Astrocyte (in vitro differentiated cells and primary cell): Measurements from ENCODE around the gene ADAM19. TPM values are rescaled to one million over a fixed set of nuclear protein-coding genes. Genes with fewer than 3 reads are reported as not detected.

Source experiments
- DNase-seq: peaks from one replicate; pipeline ENCODE4 v3.0.0-alpha.2; 2010; ENCODE audit warnings: low read depth
- FAIRE-seq: peaks from 2 replicates; lab custom pipeline; 2011; peaks lifted over from hg19 to GRCh38; lab: Jason Lieb, UNC
- H2AFZ ChIP-seq: 2 replicates; pipeline ENCODE4 v1.6.0; 2012; ENCODE audit warnings: low read depth, low read length, inconsistent platforms
- H3K27ac ChIP-seq: 2 replicates; pipeline ENCODE4 v1.5.1; 2011; ENCODE audit warnings: low read depth, low read length, inconsistent platforms
- H3K27me3 ChIP-seq: 2 replicates; pipeline ENCODE4 v1.6.0; 2011; ENCODE audit warnings: low read length, inconsistent platforms; ENCODE audit not compliant: insufficient read depth
- H3K36me3 ChIP-seq: 2 replicates; pipeline ENCODE4 v1.5.1; 2011; ENCODE audit warnings: low read length, inconsistent platforms; ENCODE audit not compliant: insufficient read depth
- H3K4me1 ChIP-seq: 2 replicates; pipeline ENCODE4 v1.5.1; 2011; ENCODE audit warnings: low read length, inconsistent platforms; ENCODE audit not compliant: insufficient read depth
- H3K4me2 ChIP-seq: 2 replicates; pipeline ENCODE4 v1.6.0; 2012; ENCODE audit warnings: low read length, inconsistent platforms
- H3K4me3 ChIP-seq: 2 replicates; pipeline ENCODE4 v1.5.1; 2011; ENCODE audit warnings: low read depth, mild to moderate bottlenecking, low read length, inconsistent platforms; ENCODE audit not compliant: insufficient read depth
- H3K79me2 ChIP-seq: 2 replicates; pipeline ENCODE4 v1.6.0; 2012; ENCODE audit warnings: mild to moderate bottlenecking, low read length, inconsistent platforms; ENCODE audit not compliant: insufficient read depth
- H3K9ac ChIP-seq: 2 replicates; pipeline ENCODE4 v1.6.0; 2012; ENCODE audit warnings: mild to moderate bottlenecking, low read length, inconsistent platforms
- H3K9me3 ChIP-seq: 2 replicates; pipeline ENCODE4 v1.5.1; 2012; ENCODE audit warnings: low read depth, mild to moderate bottlenecking, low read length, inconsistent platforms; ENCODE audit not compliant: insufficient read depth
- H4K20me1 ChIP-seq: 2 replicates; pipeline ENCODE4 v1.6.0; 2012; ENCODE audit warnings: low read length, inconsistent platforms; ENCODE audit not compliant: insufficient read depth
- H3K27ac Mint-ChIP-seq: one replicate; pipeline ENCODE4 v1.8.0; 2021; ENCODE audit warnings: mild to moderate bottlenecking, mixed read lengths; ENCODE audit not compliant: unreplicated experiment
- H3K27me3 Mint-ChIP-seq: one replicate; pipeline ENCODE4 v1.8.0; 2021; ENCODE audit warnings: low read depth, mixed read lengths; ENCODE audit not compliant: unreplicated experiment
- H3K36me3 Mint-ChIP-seq: one replicate; pipeline ENCODE4 v1.8.0; 2021; ENCODE audit warnings: low read depth, mixed read lengths; ENCODE audit not compliant: unreplicated experiment
- H3K4me1 Mint-ChIP-seq: one replicate; pipeline ENCODE4 v1.8.0; 2021; ENCODE audit warnings: low read depth, mixed read lengths; ENCODE audit not compliant: unreplicated experiment
- H3K4me3 Mint-ChIP-seq: one replicate; pipeline ENCODE4 v1.8.0; 2021; ENCODE audit warnings: mild to moderate bottlenecking, moderate library complexity, mixed read lengths; ENCODE audit not compliant: unreplicated experiment
- H3K9me3 Mint-ChIP-seq: one replicate; pipeline ENCODE4 v1.8.0; 2021; ENCODE audit warnings: mild to moderate bottlenecking, mixed read lengths; ENCODE audit not compliant: unreplicated experiment
- EZH2 ChIP-seq: IDR thresholded peaks from 2 replicates; pipeline ENCODE4 v1.6.1; 2012; ENCODE audit warnings: mild to moderate bottlenecking, low read length, inconsistent platforms; ENCODE audit not compliant: insufficient read depth
- total RNA-seq: library from RNA; stranded (reverse); gene quantifications from 2 replicates; pipeline ENCODE4 v1.2.1, GENCODE V29; 2021
- TF ChIP-seq, protein P1 (sequence below): IDR thresholded peaks from 2 replicates; pipeline ENCODE4 v1.5.1; 2011; ENCODE audit warnings: low read depth, mild to moderate bottlenecking, inconsistent platforms, low read length, moderate library complexity; ENCODE audit not compliant: insufficient read depth

ADAM19 gene
- total RNA-seq, 1 donor from 2014 or later, result 316 TPM

GRCh38 chr5:157455057-157455456 lies 120.5 kb downstream of the ADAM19 start:
- no peak for DNase-seq
- Mint-ChIP-seq H3K27me3 (peaks cover 7% of the 10 kb centered on the region), H3K4me1 (no peaks in the 10 kb centered on the region), H3K27ac (no peak overlapping the region), H3K4me3 (no peak overlapping the region), H3K9me3 (no peaks in the 10 kb centered on the region), H3K36me3 (peaks cover 2% of the 10 kb centered on the region)
- H4K20me1 ChIP-seq, result no peaks in the 10 kb centered on the region
- no peak overlapping the region for H3K27ac ChIP-seq
- no peak for TF ChIP-seq EZH2
- TF ChIP-seq, protein P1, sequence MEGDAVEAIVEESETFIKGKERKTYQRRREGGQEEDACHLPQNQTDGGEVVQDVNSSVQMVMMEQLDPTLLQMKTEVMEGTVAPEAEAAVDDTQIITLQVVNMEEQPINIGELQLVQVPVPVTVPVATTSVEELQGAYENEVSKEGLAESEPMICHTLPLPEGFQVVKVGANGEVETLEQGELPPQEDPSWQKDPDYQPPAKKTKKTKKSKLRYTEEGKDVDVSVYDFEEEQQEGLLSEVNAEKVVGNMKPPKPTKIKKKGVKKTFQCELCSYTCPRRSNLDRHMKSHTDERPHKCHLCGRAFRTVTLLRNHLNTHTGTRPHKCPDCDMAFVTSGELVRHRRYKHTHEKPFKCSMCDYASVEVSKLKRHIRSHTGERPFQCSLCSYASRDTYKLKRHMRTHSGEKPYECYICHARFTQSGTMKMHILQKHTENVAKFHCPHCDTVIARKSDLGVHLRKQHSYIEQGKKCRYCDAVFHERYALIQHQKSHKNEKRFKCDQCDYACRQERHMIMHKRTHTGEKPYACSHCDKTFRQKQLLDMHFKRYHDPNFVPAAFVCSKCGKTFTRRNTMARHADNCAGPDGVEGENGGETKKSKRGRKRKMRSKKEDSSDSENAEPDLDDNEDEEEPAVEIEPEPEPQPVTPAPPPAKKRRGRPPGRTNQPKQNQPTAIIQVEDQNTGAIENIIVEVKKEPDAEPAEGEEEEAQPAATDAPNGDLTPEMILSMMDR, result no peak
- H3K27me3 ChIP-seq, result no peaks in the 10 kb centered on the region
- no peaks in the 10 kb centered on the region for H3K36me3 ChIP-seq
- no peak overlapping the region for H2AFZ ChIP-seq
- no peaks in the 10 kb centered on the region for H3K4me1 ChIP-seq
- no peak overlapping the region for H3K4me3 ChIP-seq
- no peak overlapping the region for H3K9ac ChIP-seq
- FAIRE-seq, result no peak
- no peaks in the 10 kb centered on the region for H3K9me3 ChIP-seq
- no peaks in the 10 kb centered on the region for H3K79me2 ChIP-seq
- no peak overlapping the region for H3K4me2 ChIP-seq

- Histone ChIP-seq H3K4me3 (no peak overlapping the region), H3K4me2 (no peak overlapping the region), H3K4me1 (no peaks in the 10 kb centered on the region), H3K27ac (no peak overlapping the region), H3K9ac (no peak overlapping the region), H4K20me1 (no peaks in the 10 kb centered on the region), H3K79me2 (no peaks in the 10 kb centered on the region), H3K36me3 (no peaks in the 10 kb centered on the region), H3K27me3 (no peaks in the 10 kb centered on the region), H2AFZ (no peak overlapping the region), H3K9me3 (no peaks in the 10 kb centered on the region)
- DNase-seq, result no peak
- H3K9me3 Mint-ChIP-seq, result no peaks in the 10 kb centered on the region
- H3K27ac Mint-ChIP-seq, result no peak overlapping the region
- no peaks in the 10 kb centered on the region for H3K4me1 Mint-ChIP-seq
- FAIRE-seq, result no peak
- peaks cover 7% of the 10 kb centered on the region for H3K27me3 Mint-ChIP-seq
- peaks cover 2% of the 10 kb centered on the region for H3K36me3 Mint-ChIP-seq
- no peak overlapping the region for H3K4me3 Mint-ChIP-seq
- TF ChIP-seq EZH2, result no peak
- TF ChIP-seq, protein P1, result no peak
Observed at GRCh38 chr5:157454273-157454672, 121.3 kb downstream of the ADAM19 start.

- Histone ChIP-seq H2AFZ (no peak overlapping the region), H3K4me3 (no peak overlapping the region), H3K79me2 (no peaks in the 10 kb centered on the region), H3K27me3 (no peaks in the 10 kb centered on the region), H3K27ac (no peak overlapping the region), H3K4me1 (no peaks in the 10 kb centered on the region), H3K36me3 (no peaks in the 10 kb centered on the region), H4K20me1 (no peaks in the 10 kb centered on the region), H3K9me3 (no peaks in the 10 kb centered on the region), H3K4me2 (no peak overlapping the region), H3K9ac (no peak overlapping the region)
- no peak for TF ChIP-seq EZH2
- TF ChIP-seq, protein P1, result no peak
- H3K36me3 Mint-ChIP-seq, result peaks cover 2% of the 10 kb centered on the region
- peak overlapping the region; percentile 58 for H3K27ac Mint-ChIP-seq
- H3K4me3 Mint-ChIP-seq, result no peak overlapping the region
- H3K27me3 Mint-ChIP-seq, result peaks cover 9% of the 10 kb centered on the region
- DNase-seq, result no peak
- H3K9me3 Mint-ChIP-seq, result no peaks in the 10 kb centered on the region
- no peaks in the 10 kb centered on the region for H3K4me1 Mint-ChIP-seq
- FAIRE-seq, result no peak
Observed at GRCh38 chr5:157451806-157452205, 123.8 kb downstream of the ADAM19 start.
